T-helper 17 cell (primary cell): Measurements from ENCODE around the gene RPL36AL. TPM values are rescaled to one million over a fixed set of nuclear protein-coding genes. Genes with fewer than 3 reads are reported as not detected.
"Not testable (repeated sequence)": the region's sequence is repeated elsewhere in the genome, so short reads cannot be mapped to it uniquely, and the experiment has no call there.

Experiments
- ATAC-seq: fragments of 150-1000 bp; cut with Tn5 transposase; 2 replicates; pipeline ENCODE4 v1.10.0; 2021; ENCODE audit warnings: mild to moderate bottlenecking, moderate library complexity
- DNase-seq, 3 donors: peaks; one replicate each; pipeline versions ENCODE4 v3.0.0 to v3.0.0-alpha.2; 2020 to 2021
- H3K9me3 ChIP-seq: one replicate; pipeline ENCODE4 v1.7.0; 2013; ENCODE audit warnings: low read length, mild to moderate bottlenecking; ENCODE audit not compliant: control insufficient read depth, poor library complexity, severe bottlenecking
- H3K27ac Mint-ChIP-seq: one replicate; pipeline ENCODE4 v1.8.0; 2022; ENCODE audit warnings: mild to moderate bottlenecking, moderate library complexity, mixed read lengths
- H3K27me3 Mint-ChIP-seq: one replicate; pipeline ENCODE4 v1.8.0; 2022; ENCODE audit warnings: mixed read lengths
- H3K36me3 Mint-ChIP-seq: one replicate; pipeline ENCODE4 v1.8.0; 2022; ENCODE audit warnings: low read depth, mixed read lengths
- H3K4me1 Mint-ChIP-seq: one replicate; pipeline ENCODE4 v1.8.0; 2022; ENCODE audit warnings: mild to moderate bottlenecking, mixed read lengths
- H3K4me3 Mint-ChIP-seq: one replicate; pipeline ENCODE4 v1.8.0; 2022; ENCODE audit warnings: mild to moderate bottlenecking, moderate library complexity, mixed read lengths
- total RNA-seq, 4 donors: library from RNA in 2 of 4; stranded (reverse) in 2 of 4; gene quantifications; one replicate each; pipeline ENCODE4 v1.2.3 and lab custom pipeline; 2022 to 2026

Gene RPL36AL
- total RNA-seq (100 to 1,000 TPM; 209 to 250 TPM), total RNA-seq (lab: John Stamatoyannopoulos, UW) (191 to 254 reads per million in 2 donors)

DNA sequence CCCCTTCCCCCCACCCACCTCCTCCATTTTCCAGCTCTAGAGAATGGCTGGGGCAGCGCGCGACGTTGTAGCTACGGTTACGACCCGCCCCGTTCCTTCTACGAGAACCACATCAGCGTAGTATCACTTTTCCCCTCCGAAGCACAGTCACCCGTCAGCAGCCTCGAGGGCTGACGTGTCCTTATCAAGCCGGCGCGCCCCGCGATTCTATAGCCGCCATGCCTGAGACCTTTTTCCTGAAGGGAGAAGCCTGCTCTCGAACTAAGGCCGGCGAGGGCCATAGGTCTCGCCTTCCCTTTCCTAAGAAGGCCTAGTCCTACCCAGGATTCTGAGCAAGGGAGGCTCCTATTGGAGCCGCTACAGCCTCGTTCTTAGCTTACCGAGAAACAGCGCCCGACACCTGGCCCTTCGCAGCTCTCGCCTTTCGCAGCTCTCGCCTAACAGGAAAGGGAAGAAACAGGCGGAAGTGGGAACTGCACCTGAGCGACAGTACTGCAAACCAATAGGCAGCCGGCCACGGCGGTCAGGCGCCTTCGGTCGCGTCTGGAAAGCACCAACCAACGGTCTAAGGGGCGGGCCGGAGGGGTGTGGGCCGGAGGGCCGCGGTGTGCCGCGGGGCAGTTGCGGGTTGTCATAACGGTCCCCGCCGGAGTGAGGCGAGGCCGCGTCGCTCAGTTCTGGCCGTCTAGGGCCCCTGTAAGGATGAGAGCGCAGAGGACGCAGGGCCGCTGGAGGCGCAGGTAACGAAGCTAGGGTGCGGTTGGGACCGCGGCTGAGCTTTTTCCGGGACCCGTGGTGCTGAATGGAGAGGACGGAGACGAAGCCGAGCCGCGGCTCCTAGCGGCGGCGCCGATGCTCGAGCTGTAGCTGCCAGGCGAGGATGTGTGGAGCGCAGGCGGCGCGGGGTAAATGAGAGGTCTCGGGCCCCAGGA, at the start of gene RPL36AL, which contains the start of gene MGAT2:
Gene RPL36AL, minus strand, starts transcription at position 445 of the 932 bp plus-strand sequence. CDS start 1,522 bp downstream, outside the sequence.
Gene MGAT2, plus strand, starts transcription at position 618 of the 932 bp plus-strand sequence. CDS start 470 bp downstream, outside the sequence.
- Mint-ChIP-seq H3K4me1 (peaks cover 32% of the 10 kb centered on the region), H3K27me3 (no peaks in the 10 kb centered on the region), H3K27ac (peak within 1 kb of the TSS; percentile 99), H3K36me3 (peaks cover 11% of the 10 kb centered on the region), H3K4me3 (peak within 1 kb of the TSS; percentile 96)
- DNase-seq (peak; percentile 83 to 88 (median 87)), ATAC-seq (peak; percentile 84)
- H3K9me3 ChIP-seq = no peaks in the 10 kb centered on the region

DNA sequence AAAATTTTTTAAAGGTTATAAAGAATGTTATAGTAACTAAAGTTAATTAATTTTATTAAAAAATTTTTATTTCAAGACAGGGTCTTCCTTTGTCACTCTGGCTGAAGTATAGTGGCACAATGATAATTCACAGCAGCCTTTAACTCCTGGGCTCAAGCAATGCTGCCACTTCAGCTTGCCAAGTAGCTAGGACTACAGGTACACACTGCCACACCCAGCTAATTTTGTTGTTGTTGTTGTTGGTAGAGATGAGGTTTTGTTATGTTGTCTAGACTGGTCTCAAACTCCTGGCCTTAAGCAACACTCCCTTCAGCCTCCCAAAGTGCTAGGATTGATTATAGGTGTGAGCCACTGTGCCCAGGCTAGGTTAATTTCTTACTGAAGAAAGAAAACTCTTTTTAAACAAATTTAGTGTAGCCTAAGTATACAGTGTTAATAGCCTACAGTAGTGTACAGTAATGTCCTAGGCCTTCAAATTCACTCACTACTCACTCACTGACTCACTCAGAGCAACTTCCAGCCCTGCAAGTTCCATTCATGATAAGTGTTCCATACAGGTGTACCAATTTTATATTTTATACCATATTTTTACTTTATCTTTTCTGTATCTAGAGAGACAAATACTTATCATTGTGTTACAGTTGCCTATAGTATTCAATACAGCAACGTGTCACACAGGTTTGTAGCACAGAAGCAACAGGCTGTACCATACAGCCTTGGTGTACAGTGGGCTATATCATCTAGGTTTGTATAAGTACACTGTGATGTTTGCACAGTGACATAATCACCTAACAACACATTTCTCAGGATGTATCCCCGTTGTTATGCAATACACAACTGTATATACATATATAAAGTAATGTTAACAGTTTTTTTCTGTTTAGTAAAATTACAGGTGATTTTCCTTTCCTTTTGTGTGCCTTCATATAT, 39.4 kb upstream of the RPL36AL start:
- Mint-ChIP-seq H3K36me3 (no peaks in the 10 kb centered on the region), H3K4me3 (no peak overlapping the region), H3K27me3 (no peaks in the 10 kb centered on the region), H3K27ac (no peak overlapping the region), H3K4me1 (no peaks in the 10 kb centered on the region)
- ATAC-seq (no peak), DNase-seq (no peak)
- H3K9me3 ChIP-seq = no peaks in the 10 kb centered on the region

DNA sequence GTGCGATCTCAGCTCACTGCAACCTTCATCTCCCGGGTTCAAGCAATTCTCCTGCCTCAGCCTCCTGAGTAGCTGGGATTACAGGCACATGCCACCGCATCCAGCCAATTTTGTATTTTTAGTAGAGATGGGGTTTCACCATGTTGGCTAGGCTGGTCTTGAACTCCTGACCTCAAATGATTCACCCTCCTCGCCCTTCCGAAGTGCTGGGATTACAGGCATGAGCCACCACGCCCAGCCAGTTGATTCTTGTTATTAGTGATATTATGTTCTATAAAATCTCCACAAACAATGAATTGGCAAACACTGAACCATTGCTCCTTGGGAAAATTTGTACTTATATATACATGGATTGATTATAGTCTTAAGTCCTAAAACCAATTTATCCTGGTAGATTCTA, 37.1 kb upstream of the RPL36AL start:
- H3K27me3 Mint-ChIP-seq, H3K4me3 Mint-ChIP-seq, H3K36me3 Mint-ChIP-seq, H3K9me3 ChIP-seq, H3K27ac Mint-ChIP-seq, H3K4me1 Mint-ChIP-seq, DNase-seq, ATAC-seq: not testable (repeated sequence)

DNA sequence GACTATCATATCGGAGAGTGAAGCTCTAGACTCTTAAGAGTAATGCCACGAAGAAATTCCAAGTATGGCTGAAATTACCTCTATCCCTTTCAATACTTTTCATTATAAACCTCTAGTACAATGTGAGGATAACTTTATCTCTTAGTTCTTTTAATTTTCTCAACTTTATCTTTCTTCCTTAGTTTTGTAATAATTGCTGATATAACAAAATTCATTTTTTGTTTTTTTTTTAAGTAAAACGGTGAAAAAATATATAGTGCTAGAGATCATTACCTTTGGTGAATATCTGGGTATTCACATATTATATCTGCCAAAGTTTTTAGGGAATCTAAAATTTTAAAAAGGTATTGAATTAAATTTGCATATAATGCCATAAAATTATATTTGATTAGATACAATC, 34.1 kb upstream of the RPL36AL start:
- no peaks in the 10 kb centered on the region for H3K9me3 ChIP-seq
- H3K4me1 Mint-ChIP-seq = peaks cover 5% of the 10 kb centered on the region
- no peak overlapping the region for H3K4me3 Mint-ChIP-seq
- H3K27ac Mint-ChIP-seq = no peak overlapping the region
- no peaks in the 10 kb centered on the region for H3K27me3 Mint-ChIP-seq
- ATAC-seq (no peak), DNase-seq (no peak)
- H3K36me3 Mint-ChIP-seq = peaks cover 6% of the 10 kb centered on the region

DNA sequence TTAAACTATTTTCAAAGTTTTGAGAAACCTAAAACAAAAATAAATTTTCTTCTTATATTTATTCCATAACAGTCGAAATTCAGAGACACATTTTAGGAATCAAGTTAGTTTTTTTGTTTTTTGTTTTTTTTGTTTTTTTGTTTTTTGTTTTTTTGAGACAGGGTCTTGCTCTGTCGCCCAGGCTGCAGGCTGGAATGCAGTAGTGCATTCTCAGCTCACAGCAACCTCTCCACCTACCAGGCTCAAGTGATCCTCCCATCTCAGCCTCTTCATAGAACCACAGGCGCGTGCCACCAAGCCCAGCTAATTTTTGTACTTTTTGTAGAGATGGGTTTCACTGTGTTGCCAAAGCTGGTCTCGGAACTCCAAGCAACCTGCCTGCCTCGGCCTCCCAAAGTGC, 33.1 kb upstream of the RPL36AL start:
- Mint-ChIP-seq H3K4me1 (peaks cover 5% of the 10 kb centered on the region), H3K27ac (no peak overlapping the region), H3K36me3 (peaks cover 6% of the 10 kb centered on the region), H3K27me3 (no peaks in the 10 kb centered on the region), H3K4me3 (no peak overlapping the region)
- no peaks in the 10 kb centered on the region for H3K9me3 ChIP-seq
- DNase-seq = no peak
- no peak for ATAC-seq

DNA sequence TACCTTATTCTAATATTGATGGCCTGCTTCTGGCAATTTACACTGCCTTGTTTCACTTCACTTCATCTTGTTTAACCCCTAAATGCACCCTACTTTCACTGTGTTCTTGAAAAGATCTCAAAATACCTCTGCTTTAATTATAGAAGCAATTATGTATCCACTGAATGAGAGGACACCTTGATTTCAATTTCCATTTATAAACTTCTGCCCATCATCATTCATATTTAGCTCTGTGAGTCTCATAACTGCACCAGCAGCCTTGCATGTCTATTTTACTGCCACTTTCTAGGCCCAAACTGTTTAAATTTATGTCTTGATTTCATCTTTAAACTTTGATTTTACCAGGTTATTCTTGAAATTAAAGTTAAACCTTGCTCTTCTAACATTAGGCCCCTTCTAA, 21.7 kb upstream of the RPL36AL start:
- H3K4me1 Mint-ChIP-seq = peaks cover 27% of the 10 kb centered on the region
- no peak for DNase-seq
- no peaks in the 10 kb centered on the region for H3K27me3 Mint-ChIP-seq
- peak overlapping the region; percentile 16 for H3K4me3 Mint-ChIP-seq
- peaks cover 15% of the 10 kb centered on the region for H3K36me3 Mint-ChIP-seq
- ATAC-seq = no peak
- no peaks in the 10 kb centered on the region for H3K9me3 ChIP-seq
- H3K27ac Mint-ChIP-seq = peak overlapping the region; percentile 85

DNA sequence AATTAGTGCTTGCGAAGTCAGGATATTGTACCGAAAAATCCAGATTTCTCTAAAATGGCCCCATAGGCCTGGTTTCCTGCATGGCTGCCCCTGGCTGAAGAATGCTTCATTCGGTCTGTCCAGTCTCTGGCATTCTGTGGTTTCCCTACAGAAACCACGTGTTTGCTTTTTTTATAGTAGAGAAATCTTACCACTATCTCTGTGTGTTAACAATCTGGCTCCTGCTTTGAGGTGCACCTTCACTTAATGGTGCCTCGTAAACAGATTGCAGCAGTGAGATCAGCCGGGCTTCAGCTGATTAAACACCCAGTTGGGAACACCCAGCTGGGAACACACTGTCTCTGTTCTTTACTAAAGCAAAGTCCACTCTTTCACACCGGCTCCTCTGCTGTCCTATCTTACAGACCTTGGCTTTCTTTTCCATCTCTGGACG, 21.3 kb upstream of the RPL36AL start:
- H3K36me3 Mint-ChIP-seq = peaks cover 15% of the 10 kb centered on the region
- H3K4me1 Mint-ChIP-seq = peaks cover 27% of the 10 kb centered on the region
- ATAC-seq = no peak
- peak overlapping the region; percentile 85 for H3K27ac Mint-ChIP-seq
- H3K27me3 Mint-ChIP-seq = no peaks in the 10 kb centered on the region
- no peak for DNase-seq
- H3K9me3 ChIP-seq = no peaks in the 10 kb centered on the region
- H3K4me3 Mint-ChIP-seq = no peak overlapping the region

DNA sequence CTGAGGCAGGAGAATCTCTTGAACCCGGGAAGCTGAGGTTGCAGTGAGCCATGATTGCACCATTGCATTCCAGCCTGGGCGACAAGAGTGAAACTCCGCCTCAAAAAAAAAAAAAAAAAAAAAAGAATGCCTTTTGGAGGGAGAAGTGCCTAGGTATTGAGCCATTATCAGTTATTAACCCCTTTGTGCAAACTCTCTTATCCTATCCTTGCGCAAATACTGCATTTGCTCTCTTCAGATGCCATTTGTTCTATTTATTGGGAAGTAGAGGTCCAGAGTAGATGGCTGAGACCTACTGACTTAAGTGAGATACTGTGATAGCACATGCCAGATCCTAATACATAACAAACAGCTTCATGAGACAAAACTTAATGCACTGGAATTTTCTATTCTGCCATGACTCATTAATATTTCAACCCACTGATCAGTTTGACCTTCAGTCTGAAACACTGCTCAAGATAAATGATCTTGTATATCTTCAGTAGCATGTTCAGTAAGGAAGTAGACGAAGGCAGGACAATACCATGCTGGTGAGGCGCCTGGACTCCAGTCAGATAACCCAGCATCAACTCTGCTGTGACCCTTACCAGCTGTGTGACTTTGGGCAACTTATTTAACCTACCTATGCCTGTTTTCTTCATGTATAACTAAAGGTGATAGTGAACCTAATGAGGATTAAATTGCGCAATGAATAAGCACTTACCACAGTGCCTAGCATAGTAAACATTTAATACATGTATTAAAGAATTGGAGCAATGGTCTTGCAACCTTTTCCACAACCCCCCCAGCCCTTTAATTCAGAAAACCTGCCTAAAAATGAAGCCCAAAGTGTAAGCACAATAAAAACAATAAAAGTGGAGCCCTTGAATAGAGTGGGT, 20.4 kb upstream of the RPL36AL start:
- peak overlapping the region; percentile 90 for H3K27ac Mint-ChIP-seq
- DNase-seq (no peak), ATAC-seq (no peak)
- H3K27me3 Mint-ChIP-seq = no peaks in the 10 kb centered on the region
- H3K36me3 Mint-ChIP-seq = peaks cover 14% of the 10 kb centered on the region
- H3K4me3 Mint-ChIP-seq = no peak overlapping the region
- peaks cover 28% of the 10 kb centered on the region for H3K4me1 Mint-ChIP-seq
- no peaks in the 10 kb centered on the region for H3K9me3 ChIP-seq

DNA sequence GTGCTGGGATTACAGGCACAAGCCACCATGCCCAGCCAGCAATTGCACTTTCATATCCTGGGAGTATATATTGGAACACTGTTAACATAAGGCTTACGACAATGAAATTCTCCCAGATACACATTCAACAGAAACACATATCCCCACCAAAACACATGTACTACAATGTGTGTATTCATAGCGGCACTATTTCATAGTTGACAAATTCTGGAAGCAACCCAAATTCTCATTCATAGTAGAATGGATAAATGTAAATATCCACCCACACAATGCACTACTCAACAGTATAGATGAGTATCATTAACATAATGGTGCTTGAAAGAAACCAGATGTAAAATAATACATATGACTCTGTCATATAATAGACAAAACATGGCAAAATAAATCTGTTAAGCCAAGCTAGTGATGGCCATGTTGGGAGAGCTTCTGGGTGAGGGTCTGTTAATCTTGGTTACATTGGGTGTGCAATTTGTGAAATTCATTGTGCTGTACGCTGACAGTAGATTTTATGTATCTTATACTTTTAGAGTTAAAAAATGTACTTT, 17.2 kb upstream of the RPL36AL start:
- H3K36me3 Mint-ChIP-seq = peaks cover 14% of the 10 kb centered on the region
- no peak overlapping the region for H3K4me3 Mint-ChIP-seq
- peak overlapping the region; percentile 98 for H3K27ac Mint-ChIP-seq
- DNase-seq (no peak), ATAC-seq (no peak)
- H3K27me3 Mint-ChIP-seq = no peaks in the 10 kb centered on the region
- no peaks in the 10 kb centered on the region for H3K9me3 ChIP-seq
- H3K4me1 Mint-ChIP-seq = peaks cover 45% of the 10 kb centered on the region

DNA sequence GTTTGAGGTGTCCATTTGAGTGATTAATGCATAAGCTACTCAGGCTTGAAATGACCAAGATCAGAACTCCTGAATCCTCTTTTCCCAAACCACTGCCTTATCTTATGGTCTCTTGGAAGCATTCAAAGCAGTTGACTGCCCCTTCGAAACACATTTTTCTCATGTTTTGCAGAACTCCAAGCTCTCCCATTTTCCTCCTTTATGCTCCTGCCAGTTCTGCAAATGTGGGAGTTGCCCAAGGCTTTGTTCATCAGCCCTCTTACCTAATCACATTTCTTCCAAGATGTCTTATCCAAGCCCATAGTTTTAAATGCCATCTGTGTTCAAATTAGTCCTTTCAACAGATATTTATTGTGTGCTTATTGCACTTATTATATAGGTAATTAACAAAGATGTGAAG, 16.4 kb upstream of the RPL36AL start:
- DNase-seq (no peak), ATAC-seq (no peak)
- Mint-ChIP-seq H3K27me3 (no peaks in the 10 kb centered on the region), H3K36me3 (peaks cover 9% of the 10 kb centered on the region), H3K4me1 (peaks cover 41% of the 10 kb centered on the region), H3K27ac (peak overlapping the region; percentile 98), H3K4me3 (peak overlapping the region; percentile 66)
- H3K9me3 ChIP-seq = no peaks in the 10 kb centered on the region

DNA sequence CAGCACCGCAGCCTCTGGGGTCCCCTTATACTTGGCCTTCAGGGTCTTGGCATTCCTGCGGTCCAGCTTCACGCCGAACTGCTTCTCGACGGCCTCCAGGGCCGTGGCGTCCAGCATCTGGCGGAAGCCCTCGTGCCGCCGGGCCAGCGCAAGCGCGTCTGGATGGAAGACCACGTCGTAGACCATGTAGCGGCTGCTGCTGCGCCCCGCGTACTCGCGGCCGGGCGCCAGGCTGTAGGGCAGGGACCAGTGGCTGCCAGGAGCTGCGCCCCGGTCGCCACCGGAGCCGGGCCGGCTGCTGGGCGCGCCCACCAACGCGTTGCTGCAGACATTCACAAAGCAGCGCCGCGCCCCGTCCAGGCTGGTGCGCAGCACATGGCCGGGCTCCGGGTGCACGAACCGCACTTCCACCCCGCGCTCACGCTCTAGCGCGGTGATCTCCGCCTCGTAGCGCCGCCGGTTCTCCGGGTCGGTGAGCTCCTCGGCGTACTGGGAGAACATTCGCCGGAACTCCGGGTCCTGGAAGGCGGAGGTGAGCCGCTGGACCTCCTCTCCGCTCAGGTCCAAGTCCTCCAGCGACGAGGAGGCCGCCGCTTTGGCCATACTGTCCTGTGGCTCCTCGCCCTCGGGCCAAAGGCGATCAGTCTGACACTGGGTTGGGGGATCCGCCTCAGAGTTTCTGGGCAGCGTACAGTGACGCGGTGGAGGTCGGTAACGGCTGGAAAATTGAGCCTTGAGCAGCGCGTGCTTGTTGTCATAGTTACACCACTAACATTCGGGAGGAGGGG, 14.3 kb upstream of the RPL36AL start, which contains the start of gene DNAAF2:
Gene DNAAF2, minus strand, starts transcription at position 698 of the 788 bp plus-strand sequence. Its CDS starts 95 bp downstream, at position 603.
- H3K27me3 Mint-ChIP-seq = no peaks in the 10 kb centered on the region
- H3K9me3 ChIP-seq = no peaks in the 10 kb centered on the region
- peaks cover 9% of the 10 kb centered on the region for H3K36me3 Mint-ChIP-seq
- peaks cover 41% of the 10 kb centered on the region for H3K4me1 Mint-ChIP-seq
- peak within 1 kb of the TSS; percentile 98 for H3K27ac Mint-ChIP-seq
- peak within 1 kb of the TSS; percentile 97 for H3K4me3 Mint-ChIP-seq
- peak; percentile 51 to 63 (median 55) for DNase-seq
- peak; percentile 48 for ATAC-seq
